Activated naive CD8-positive, alpha-beta T cell (primary cell): Measurements from ENCODE around the gene CCDC33.

Source experiments
- H3K27ac Mint-ChIP-seq: one replicate; pipeline ENCODE4 v1.8.0; 2021; ENCODE audit warnings: mixed read lengths
- H3K27me3 Mint-ChIP-seq: one replicate; pipeline ENCODE4 v1.8.0; 2021; ENCODE audit warnings: mixed read lengths
- H3K36me3 Mint-ChIP-seq: one replicate; pipeline ENCODE4 v1.8.0; 2021; ENCODE audit warnings: mixed read lengths
- H3K4me1 Mint-ChIP-seq: one replicate; pipeline ENCODE4 v1.8.0; 2021; ENCODE audit warnings: low read depth, mixed read lengths
- H3K4me3 Mint-ChIP-seq: one replicate; pipeline ENCODE4 v1.8.0; 2021; ENCODE audit warnings: mild to moderate bottlenecking, mixed read lengths
- H3K9me3 Mint-ChIP-seq: one replicate; pipeline ENCODE4 v1.8.0; 2021; ENCODE audit warnings: low read depth, mixed read lengths

CCDC33 gene

GRCh38 chr15:74203914-74204431 lies 32.2 kb upstream of the CCDC33 start:
- H3K36me3 Mint-ChIP-seq: no peaks in the 10 kb centered on the region
- H3K27ac Mint-ChIP-seq: no peak overlapping the region
- H3K4me1 Mint-ChIP-seq: peaks cover 3% of the 10 kb centered on the region
- H3K9me3 Mint-ChIP-seq: no peaks in the 10 kb centered on the region
- H3K4me3 Mint-ChIP-seq: no peak overlapping the region
- peaks cover 3% of the 10 kb centered on the region for H3K27me3 Mint-ChIP-seq

GRCh38 chr15:74205582-74205947 lies 30.6 kb upstream of the CCDC33 start:
- Mint-ChIP-seq H3K36me3 (no peaks in the 10 kb centered on the region), H3K9me3 (peaks cover under 1% of the 10 kb centered on the region), H3K27ac (no peak overlapping the region), H3K4me3 (no peak overlapping the region), H3K27me3 (peaks cover 3% of the 10 kb centered on the region), H3K4me1 (peaks cover 3% of the 10 kb centered on the region)

GRCh38 chr15:74206801-74207281 lies 29.3 kb upstream of the CCDC33 start:
- Mint-ChIP-seq H3K4me3 (no peak overlapping the region), H3K9me3 (peaks cover 3% of the 10 kb centered on the region), H3K36me3 (no peaks in the 10 kb centered on the region), H3K27ac (no peak overlapping the region), H3K4me1 (peaks cover 3% of the 10 kb centered on the region), H3K27me3 (peaks cover 3% of the 10 kb centered on the region)

GRCh38 chr15:74207652-74208440 lies 28.3 kb upstream of the CCDC33 start:
- Mint-ChIP-seq H3K27me3 (peaks cover 3% of the 10 kb centered on the region), H3K4me1 (peaks cover 2% of the 10 kb centered on the region), H3K9me3 (peaks cover 3% of the 10 kb centered on the region), H3K27ac (no peak overlapping the region), H3K4me3 (no peak overlapping the region), H3K36me3 (no peaks in the 10 kb centered on the region)

- Mint-ChIP-seq H3K27ac (no peak overlapping the region), H3K9me3 (peaks cover 3% of the 10 kb centered on the region), H3K4me3 (no peak overlapping the region), H3K27me3 (peaks cover 3% of the 10 kb centered on the region), H3K36me3 (no peaks in the 10 kb centered on the region), H3K4me1 (no peaks in the 10 kb centered on the region)
Measured at GRCh38 chr15:74208496-74208895, 27.6 kb upstream of the CCDC33 start.

GRCh38 chr15:74208901-74209559 lies 27.1 kb upstream of the CCDC33 start:
- Mint-ChIP-seq H3K9me3 (peaks cover 3% of the 10 kb centered on the region), H3K27me3 (peaks cover 3% of the 10 kb centered on the region), H3K27ac (no peak overlapping the region), H3K4me3 (no peak overlapping the region), H3K36me3 (no peaks in the 10 kb centered on the region), H3K4me1 (no peaks in the 10 kb centered on the region)

GRCh38 chr15:74209560-74209958 lies 26.6 kb upstream of the CCDC33 start:
- Mint-ChIP-seq H3K27ac (no peak overlapping the region), H3K27me3 (peaks cover 3% of the 10 kb centered on the region), H3K4me1 (no peaks in the 10 kb centered on the region), H3K4me3 (no peak overlapping the region), H3K9me3 (peaks cover 3% of the 10 kb centered on the region), H3K36me3 (no peaks in the 10 kb centered on the region)

- no peak overlapping the region for H3K4me3 Mint-ChIP-seq
- H3K4me1 Mint-ChIP-seq: no peaks in the 10 kb centered on the region
- H3K9me3 Mint-ChIP-seq: peaks cover 3% of the 10 kb centered on the region
- no peaks in the 10 kb centered on the region for H3K36me3 Mint-ChIP-seq
- no peak overlapping the region for H3K27ac Mint-ChIP-seq
- peaks cover 3% of the 10 kb centered on the region for H3K27me3 Mint-ChIP-seq
Measured at GRCh38 chr15:74209997-74210671, 26.0 kb upstream of the CCDC33 start.

GRCh38 chr15:74210729-74211128 lies 25.4 kb upstream of the CCDC33 start:
- Mint-ChIP-seq H3K4me1 (no peaks in the 10 kb centered on the region), H3K9me3 (peaks cover 3% of the 10 kb centered on the region), H3K27me3 (peaks cover 3% of the 10 kb centered on the region), H3K4me3 (no peak overlapping the region), H3K27ac (no peak overlapping the region), H3K36me3 (no peaks in the 10 kb centered on the region)

GRCh38 chr15:74211656-74212055 lies 24.5 kb upstream of the CCDC33 start:
- Mint-ChIP-seq H3K9me3 (peaks cover 3% of the 10 kb centered on the region), H3K27ac (no peak overlapping the region), H3K27me3 (peaks cover 3% of the 10 kb centered on the region), H3K4me3 (no peak overlapping the region), H3K36me3 (no peaks in the 10 kb centered on the region), H3K4me1 (no peaks in the 10 kb centered on the region)

- Mint-ChIP-seq H3K4me1 (no peaks in the 10 kb centered on the region), H3K9me3 (peaks cover 3% of the 10 kb centered on the region), H3K36me3 (no peaks in the 10 kb centered on the region), H3K27me3 (no peaks in the 10 kb centered on the region), H3K27ac (no peak overlapping the region), H3K4me3 (no peak overlapping the region)
Measured at GRCh38 chr15:74212494-74212893, 23.6 kb upstream of the CCDC33 start.

GRCh38 chr15:74213858-74214284 lies 22.3 kb upstream of the CCDC33 start:
- Mint-ChIP-seq H3K4me3 (no peak overlapping the region), H3K27me3 (no peaks in the 10 kb centered on the region), H3K36me3 (no peaks in the 10 kb centered on the region), H3K27ac (no peak overlapping the region), H3K9me3 (peaks cover 3% of the 10 kb centered on the region), H3K4me1 (no peaks in the 10 kb centered on the region)

- Mint-ChIP-seq H3K36me3 (no peaks in the 10 kb centered on the region), H3K9me3 (peaks cover 3% of the 10 kb centered on the region), H3K4me1 (no peaks in the 10 kb centered on the region), H3K27ac (no peak overlapping the region), H3K27me3 (no peaks in the 10 kb centered on the region), H3K4me3 (no peak overlapping the region)
Measured at GRCh38 chr15:74214324-74215021, 21.7 kb upstream of the CCDC33 start.

- H3K27ac Mint-ChIP-seq: no peak overlapping the region
- peaks cover 1% of the 10 kb centered on the region for H3K27me3 Mint-ChIP-seq
- no peak overlapping the region for H3K4me3 Mint-ChIP-seq
- no peaks in the 10 kb centered on the region for H3K36me3 Mint-ChIP-seq
- H3K4me1 Mint-ChIP-seq: no peaks in the 10 kb centered on the region
- H3K9me3 Mint-ChIP-seq: no peaks in the 10 kb centered on the region
Measured at GRCh38 chr15:74215958-74216357, 20.2 kb upstream of the CCDC33 start.
